Measurements from ENCODE around the gene PDLIM4. TPM values are rescaled to one million over a fixed set of nuclear protein-coding genes. Genes with fewer than 3 reads are reported as not detected.

The PDLIM4 gene
- total RNA-seq, 3 donors from 2014 or later = 5.1 to 59.0 (median 5.6) TPM

GRCh38 chr5:132271251-132272246 is 14.1 kb downstream of the PDLIM4 start:
- Histone ChIP-seq H3K9me3 (no peaks in the 10 kb centered on the region), H3K4me3 (no peak overlapping the region), H3K4me1 (ENCODE audit: low read depth) (peaks cover 16% of the 10 kb centered on the region), H3K36me3 (ENCODE audit: low read depth) (no peaks in the 10 kb centered on the region)
- DNase-seq (peak in 2 of 3 donors; percentile 14 to 54), ATAC-seq (no peak)
- intact Hi-C loops (cut with DNase I, micrococcal nuclease) = no loop called here
- no peak for TF ChIP-seq CTCF (IDR thresholded peaks at IDR 0.05)

- peak in 2 of 3 donors; percentile 78 to 79 for DNase-seq
- no peaks in the 10 kb centered on the region for H3K9me3 ChIP-seq
- intact Hi-C loops (cut with DNase I, micrococcal nuclease) = no loop called here
- peak; percentile 72 for TF ChIP-seq CTCF (IDR thresholded peaks at IDR 0.05)
- H3K4me3 ChIP-seq = no peak overlapping the region
- ATAC-seq = peak; percentile 67
- no peaks in the 10 kb centered on the region for H3K36me3 ChIP-seq (ENCODE audit: low read depth)
- peaks cover 20% of the 10 kb centered on the region for H3K4me1 ChIP-seq (ENCODE audit: low read depth)
Measured at GRCh38 chr5:132272311-132273210, 15.1 kb downstream of the PDLIM4 start.

DNA sequence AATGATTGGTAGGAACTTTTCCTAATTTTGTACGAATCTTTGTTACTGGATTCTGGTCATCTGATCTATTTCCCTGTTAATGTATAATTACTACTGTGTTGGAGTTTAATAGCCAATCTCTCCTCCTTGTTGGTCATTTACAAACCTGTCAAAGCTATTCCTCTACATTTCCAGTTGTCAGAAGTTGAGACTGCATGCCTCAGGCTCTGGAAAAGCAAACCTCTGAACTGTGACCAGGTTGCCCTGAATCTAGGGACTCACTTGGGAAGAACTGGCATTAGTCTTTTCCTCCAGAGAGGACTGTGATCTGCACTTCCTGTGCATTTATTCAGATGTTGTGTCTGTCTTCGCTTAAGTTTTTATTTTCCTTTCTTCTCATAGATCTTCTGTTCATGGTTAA is 16.1 kb downstream of the PDLIM4 start:
- peaks cover 31% of the 10 kb centered on the region for H3K4me1 ChIP-seq (ENCODE audit: low read depth)
- no peaks in the 10 kb centered on the region for H3K9me3 ChIP-seq
- no peak for DNase-seq
- intact Hi-C loops (cut with DNase I, micrococcal nuclease) = no loop called here
- no peak for ATAC-seq
- H3K4me3 ChIP-seq = no peak overlapping the region
- H3K36me3 ChIP-seq (ENCODE audit: low read depth) = no peaks in the 10 kb centered on the region
- no peak for TF ChIP-seq CTCF (IDR thresholded peaks at IDR 0.05)

GRCh38 chr5:132274050-132274792 is 16.7 kb downstream of the PDLIM4 start:
- Histone ChIP-seq H3K4me3 (no peak overlapping the region), H3K36me3 (ENCODE audit: low read depth) (no peaks in the 10 kb centered on the region), H3K9me3 (no peaks in the 10 kb centered on the region), H3K4me1 (ENCODE audit: low read depth) (peaks cover 31% of the 10 kb centered on the region)
- DNase-seq (peak in 2 of 3 donors; percentile 70 to 71), ATAC-seq (peak; percentile 69)
- TF ChIP-seq CTCF (IDR thresholded peaks at IDR 0.05) = no peak
- intact Hi-C loops (cut with DNase I, micrococcal nuclease) = no loop called here

Measured in mucosa of descending colon (tissue), 3 donors.